Adrenal gland (tissue), 5 donors: ENCODE results near the gene SULT2A1.

ENCODE experiments used
- POLR2A ChIP-seq, 2 donors: fragments of 450-650 bp; IDR thresholded peaks; one replicate each; pipeline ENCODE4 v1.6.1; 2017; ENCODE audit warnings: antibody characterized with exemption in 2 of 2, mild to moderate bottlenecking in 2 of 2, moderate library complexity in 1 of 2
- TF ChIP-seq, protein P1 (sequence below), 6 experiments: fragments of 450-650 bp in 4 of 6; fragments of 200-600 bp in 2 of 6; sonication (generic) in 1 of 6; IDR thresholded peaks; 1 replicate in 5 of 6; 2 replicates in 1 of 6; pipeline versions ENCODE4 v1.5.1 to v1.8.0; 2016 to 2021; ENCODE audit warnings: antibody characterized with exemption in 6 of 6, mild to moderate bottlenecking in 2 of 6, moderate library complexity in 1 of 6
- donor health status: DM: no; HTN: no; CAD: no.

GRCh38 chr19:47848823-47849473, 37.2 kb downstream of the SULT2A1 start:
- TF ChIP-seq, protein P1, sequence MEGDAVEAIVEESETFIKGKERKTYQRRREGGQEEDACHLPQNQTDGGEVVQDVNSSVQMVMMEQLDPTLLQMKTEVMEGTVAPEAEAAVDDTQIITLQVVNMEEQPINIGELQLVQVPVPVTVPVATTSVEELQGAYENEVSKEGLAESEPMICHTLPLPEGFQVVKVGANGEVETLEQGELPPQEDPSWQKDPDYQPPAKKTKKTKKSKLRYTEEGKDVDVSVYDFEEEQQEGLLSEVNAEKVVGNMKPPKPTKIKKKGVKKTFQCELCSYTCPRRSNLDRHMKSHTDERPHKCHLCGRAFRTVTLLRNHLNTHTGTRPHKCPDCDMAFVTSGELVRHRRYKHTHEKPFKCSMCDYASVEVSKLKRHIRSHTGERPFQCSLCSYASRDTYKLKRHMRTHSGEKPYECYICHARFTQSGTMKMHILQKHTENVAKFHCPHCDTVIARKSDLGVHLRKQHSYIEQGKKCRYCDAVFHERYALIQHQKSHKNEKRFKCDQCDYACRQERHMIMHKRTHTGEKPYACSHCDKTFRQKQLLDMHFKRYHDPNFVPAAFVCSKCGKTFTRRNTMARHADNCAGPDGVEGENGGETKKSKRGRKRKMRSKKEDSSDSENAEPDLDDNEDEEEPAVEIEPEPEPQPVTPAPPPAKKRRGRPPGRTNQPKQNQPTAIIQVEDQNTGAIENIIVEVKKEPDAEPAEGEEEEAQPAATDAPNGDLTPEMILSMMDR (IDR thresholded peaks at IDR 0.05), result peak; percentile 3 to 45 (median 24)
- TF ChIP-seq POLR2A (IDR thresholded peaks at IDR 0.05), result no peak
